ENCODE measurements around the gene ADAMTS16.

Gene ADAMTS16

DNA sequence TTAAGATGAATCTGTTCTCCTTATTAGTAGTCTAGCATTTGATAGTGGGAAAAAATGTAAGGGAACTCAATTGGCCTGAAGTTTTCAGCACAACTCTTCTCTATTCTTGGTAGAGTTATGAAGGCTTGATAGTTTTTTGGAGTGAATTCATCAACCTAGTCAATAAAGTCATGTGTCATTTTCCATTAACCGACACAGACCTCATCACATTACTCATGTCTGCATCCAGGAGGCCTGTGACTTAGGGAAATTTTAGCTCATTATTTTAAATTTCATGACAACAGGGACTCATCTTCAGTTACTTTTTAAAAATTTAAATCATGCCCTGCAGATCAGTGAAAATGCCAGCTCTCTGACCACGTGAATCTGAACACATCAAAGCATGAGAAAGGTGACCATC is 63.3 kb downstream of the ADAMTS16 start:
- H3K27ac ChIP-seq (ENCODE audit: low read depth, low read length), result no peak overlapping the region
- no peak overlapping the region for H3K9ac ChIP-seq (ENCODE audit: low read length)
- H3K4me3 ChIP-seq (ENCODE audit: low read depth, low read length), result no peak overlapping the region
- H3K9me3 ChIP-seq (ENCODE audit: control insufficient read depth, insufficient read depth, low read depth, low read length), result no peaks in the 10 kb centered on the region
- no peaks in the 10 kb centered on the region for H3K27me3 ChIP-seq (ENCODE audit: control insufficient read depth, insufficient read depth, low read length)
- peaks cover 20% of the 10 kb centered on the region for H3K36me3 ChIP-seq (ENCODE audit: control insufficient read depth, insufficient read depth, low read length)
- peaks cover 16% of the 10 kb centered on the region for H3K4me1 ChIP-seq (ENCODE audit: control insufficient read depth, insufficient read depth, low read length)

DNA sequence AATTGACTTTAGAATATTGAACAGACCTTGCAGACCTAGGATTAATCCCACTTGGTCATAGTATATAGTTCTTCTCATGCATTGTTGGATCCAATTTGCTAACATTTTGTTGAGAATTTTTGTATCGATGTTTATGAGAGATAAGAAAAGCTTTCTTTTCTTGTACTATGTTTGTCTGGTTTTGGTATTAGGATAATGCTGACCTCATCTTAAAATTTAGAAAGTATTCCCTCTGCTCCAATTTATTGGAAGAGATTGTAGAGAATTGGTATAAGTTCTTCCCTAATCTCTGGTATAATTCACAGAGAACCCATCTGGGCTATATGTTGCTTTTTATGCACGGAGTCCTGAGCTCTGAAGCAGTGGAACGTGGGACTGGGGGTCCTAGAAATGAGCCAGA is 67.7 kb downstream of the ADAMTS16 start:
- Histone ChIP-seq H3K9ac (ENCODE audit: low read length) (no peak overlapping the region), H3K27me3 (ENCODE audit: control insufficient read depth, insufficient read depth, low read length) (no peaks in the 10 kb centered on the region), H3K4me3 (ENCODE audit: low read depth, low read length) (no peak overlapping the region)

GRCh38 chr5:5209089-5209488 is 69.0 kb downstream of the ADAMTS16 start:
- H3K27ac ChIP-seq (ENCODE audit: low read depth, low read length), result no peak overlapping the region
- H3K4me3 ChIP-seq (ENCODE audit: low read depth, low read length), result no peak overlapping the region
- no peaks in the 10 kb centered on the region for H3K9me3 ChIP-seq (ENCODE audit: control insufficient read depth, insufficient read depth, low read depth, low read length)
- no peaks in the 10 kb centered on the region for H3K4me1 ChIP-seq (ENCODE audit: control insufficient read depth, insufficient read depth, low read length)
- no peaks in the 10 kb centered on the region for H3K27me3 ChIP-seq (ENCODE audit: control insufficient read depth, insufficient read depth, low read length)
- H3K9ac ChIP-seq (ENCODE audit: low read length), result no peak overlapping the region
- H3K36me3 ChIP-seq (ENCODE audit: control insufficient read depth, insufficient read depth, low read length), result peaks cover 7% of the 10 kb centered on the region

More for the DNA sequence above, 67.7 kb downstream of the ADAMTS16 start:
- Histone ChIP-seq H3K9me3 (ENCODE audit: control insufficient read depth, insufficient read depth, low read depth, low read length) (no peaks in the 10 kb centered on the region), H3K27ac (ENCODE audit: low read depth, low read length) (no peak overlapping the region), H3K4me1 (ENCODE audit: control insufficient read depth, insufficient read depth, low read length) (no peaks in the 10 kb centered on the region), H3K36me3 (ENCODE audit: control insufficient read depth, insufficient read depth, low read length) (peaks cover 12% of the 10 kb centered on the region)

DNA sequence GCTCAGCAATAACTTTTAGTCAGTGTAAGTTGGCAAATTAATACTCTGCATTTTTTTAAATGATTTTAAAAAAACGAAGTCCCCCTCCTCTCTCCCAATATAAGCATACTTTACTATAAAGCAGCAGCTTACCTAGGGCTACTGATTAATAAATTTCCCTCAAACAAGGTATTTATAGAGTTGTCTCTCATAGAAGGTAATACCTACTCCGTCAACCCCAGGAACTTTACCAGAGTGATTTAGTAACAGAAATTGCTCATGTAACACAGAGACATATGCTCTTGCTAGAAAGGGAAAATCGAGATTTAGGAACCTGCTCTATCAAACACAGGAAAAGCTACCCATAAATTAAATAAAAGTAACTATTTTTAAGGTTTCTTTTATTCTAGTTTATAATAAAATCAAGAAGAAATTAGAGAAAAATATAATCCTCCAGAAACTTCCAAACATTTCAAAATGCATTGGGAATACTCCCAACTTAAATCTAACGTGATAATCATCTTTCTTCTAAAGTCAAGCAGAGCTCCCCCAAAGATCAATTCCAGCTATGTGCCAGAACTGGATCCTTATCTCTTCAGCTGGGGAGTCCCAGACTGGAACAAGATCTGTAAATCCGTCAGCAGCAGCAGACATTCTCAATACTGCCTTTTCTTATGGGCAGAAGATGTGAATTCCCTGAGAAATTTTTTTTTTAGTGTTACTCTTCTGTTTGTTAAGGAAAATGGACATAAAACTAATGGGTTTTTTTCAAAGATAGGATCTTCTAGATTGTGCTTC is 69.6 kb downstream of the ADAMTS16 start:
- H3K36me3 ChIP-seq (ENCODE audit: control insufficient read depth, insufficient read depth, low read length), result peaks cover 4% of the 10 kb centered on the region
- H3K27ac ChIP-seq (ENCODE audit: low read depth, low read length), result no peak overlapping the region
- H3K9ac ChIP-seq (ENCODE audit: low read length), result no peak overlapping the region
- no peaks in the 10 kb centered on the region for H3K9me3 ChIP-seq (ENCODE audit: control insufficient read depth, insufficient read depth, low read depth, low read length)
- H3K27me3 ChIP-seq (ENCODE audit: control insufficient read depth, insufficient read depth, low read length), result no peaks in the 10 kb centered on the region
- no peak overlapping the region for H3K4me3 ChIP-seq (ENCODE audit: low read depth, low read length)
- H3K4me1 ChIP-seq (ENCODE audit: control insufficient read depth, insufficient read depth, low read length), result no peaks in the 10 kb centered on the region

- Histone ChIP-seq H3K9me3 (ENCODE audit: control insufficient read depth, insufficient read depth, low read depth, low read length) (no peaks in the 10 kb centered on the region), H3K4me3 (ENCODE audit: low read depth, low read length) (no peak overlapping the region), H3K9ac (ENCODE audit: low read length) (no peak overlapping the region), H3K27ac (ENCODE audit: low read depth, low read length) (no peak overlapping the region), H3K4me1 (ENCODE audit: control insufficient read depth, insufficient read depth, low read length) (no peaks in the 10 kb centered on the region), H3K36me3 (ENCODE audit: control insufficient read depth, insufficient read depth, low read length) (0 out of 2 replicates have a peak, but pooled peaks cover 2% of the 10 kb centered on the region), H3K27me3 (ENCODE audit: control insufficient read depth, insufficient read depth, low read length) (no peaks in the 10 kb centered on the region)
Measured at GRCh38 chr5:5217371-5217770, 77.2 kb downstream of the ADAMTS16 start.

- no peak overlapping the region for H3K4me3 ChIP-seq (ENCODE audit: low read depth, low read length)
- no peaks in the 10 kb centered on the region for H3K27me3 ChIP-seq (ENCODE audit: control insufficient read depth, insufficient read depth, low read length)
- no peak overlapping the region for H3K27ac ChIP-seq (ENCODE audit: low read depth, low read length)
- H3K9ac ChIP-seq (ENCODE audit: low read length), result no peak overlapping the region
- no peaks in the 10 kb centered on the region for H3K9me3 ChIP-seq (ENCODE audit: control insufficient read depth, insufficient read depth, low read depth, low read length)
- peaks cover 9% of the 10 kb centered on the region for H3K36me3 ChIP-seq (ENCODE audit: control insufficient read depth, insufficient read depth, low read length)
- no peaks in the 10 kb centered on the region for H3K4me1 ChIP-seq (ENCODE audit: control insufficient read depth, insufficient read depth, low read length)
Measured at GRCh38 chr5:5218396-5218795, 78.3 kb downstream of the ADAMTS16 start.

- no peaks in the 10 kb centered on the region for H3K9me3 ChIP-seq (ENCODE audit: control insufficient read depth, insufficient read depth, low read depth, low read length)
- no peaks in the 10 kb centered on the region for H3K27me3 ChIP-seq (ENCODE audit: control insufficient read depth, insufficient read depth, low read length)
- H3K27ac ChIP-seq (ENCODE audit: low read depth, low read length), result no peak overlapping the region
- H3K4me3 ChIP-seq (ENCODE audit: low read depth, low read length), result no peak overlapping the region
- H3K4me1 ChIP-seq (ENCODE audit: control insufficient read depth, insufficient read depth, low read length), result no peaks in the 10 kb centered on the region
- peaks cover 9% of the 10 kb centered on the region for H3K36me3 ChIP-seq (ENCODE audit: control insufficient read depth, insufficient read depth, low read length)
- H3K9ac ChIP-seq (ENCODE audit: low read length), result no peak overlapping the region
Measured at GRCh38 chr5:5219541-5219940, 79.4 kb downstream of the ADAMTS16 start.

DNA sequence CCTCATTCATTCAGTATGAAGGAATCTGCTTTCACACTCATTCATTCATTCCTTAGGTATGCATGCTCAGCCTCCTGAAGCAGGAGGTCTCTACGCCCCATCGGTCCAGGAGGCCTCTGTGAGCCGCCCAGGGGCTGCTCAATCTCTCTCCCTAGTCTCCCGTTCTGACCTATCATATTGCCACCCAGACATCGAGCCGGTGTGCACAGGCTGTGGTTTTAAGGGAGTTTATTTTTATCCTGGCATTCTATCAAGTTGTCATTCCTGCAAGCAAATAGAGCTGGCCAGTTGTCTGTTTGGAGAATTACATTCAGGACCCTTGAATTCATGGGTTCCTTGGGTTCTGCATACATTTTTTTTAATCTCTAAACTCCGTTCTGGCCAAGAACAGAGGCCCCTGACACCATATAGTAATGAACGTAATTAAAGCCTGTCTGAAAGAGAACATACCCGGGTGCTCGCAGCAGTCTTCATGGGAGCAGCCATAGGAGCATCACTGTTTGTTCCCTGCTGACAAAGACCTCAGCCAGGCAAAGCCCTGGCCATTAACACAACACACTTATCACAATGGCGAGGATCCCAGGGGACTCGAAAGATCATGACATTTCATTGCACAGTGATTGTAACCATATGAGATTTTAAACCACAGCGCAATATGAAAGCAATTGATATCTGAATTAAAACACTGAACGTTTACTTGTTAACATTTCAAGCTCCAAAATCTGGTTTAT is 80.9 kb downstream of the ADAMTS16 start:
- H3K4me3 ChIP-seq (ENCODE audit: low read depth, low read length), result no peak overlapping the region
- no peak overlapping the region for H3K27ac ChIP-seq (ENCODE audit: low read depth, low read length)
- no peaks in the 10 kb centered on the region for H3K9me3 ChIP-seq (ENCODE audit: control insufficient read depth, insufficient read depth, low read depth, low read length)
- no peaks in the 10 kb centered on the region for H3K27me3 ChIP-seq (ENCODE audit: control insufficient read depth, insufficient read depth, low read length)
- H3K9ac ChIP-seq (ENCODE audit: low read length), result no peak overlapping the region
- peaks cover 9% of the 10 kb centered on the region for H3K36me3 ChIP-seq (ENCODE audit: control insufficient read depth, insufficient read depth, low read length)
- H3K4me1 ChIP-seq (ENCODE audit: control insufficient read depth, insufficient read depth, low read length), result no peaks in the 10 kb centered on the region

DNA sequence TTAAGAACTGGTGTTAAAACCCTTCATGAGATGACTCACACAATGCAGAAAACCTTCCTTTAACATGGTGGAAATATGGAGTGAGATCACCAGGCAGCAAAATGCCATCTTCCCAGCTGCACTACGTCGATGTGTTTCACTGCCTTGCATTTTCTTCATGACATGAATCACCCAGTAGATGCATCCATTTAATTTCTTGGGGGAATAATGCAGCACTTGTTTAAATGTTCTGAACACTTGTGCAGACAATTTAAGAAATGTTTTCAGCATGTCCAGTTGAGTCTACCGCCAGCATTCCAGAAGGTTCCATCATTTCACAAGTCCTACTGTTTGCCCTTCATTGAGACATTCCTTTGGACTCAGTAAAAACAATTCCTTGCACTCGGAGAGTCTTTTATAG is 81.6 kb downstream of the ADAMTS16 start:
- Histone ChIP-seq H3K4me1 (ENCODE audit: control insufficient read depth, insufficient read depth, low read length) (no peaks in the 10 kb centered on the region), H3K27ac (ENCODE audit: low read depth, low read length) (no peak overlapping the region), H3K36me3 (ENCODE audit: control insufficient read depth, insufficient read depth, low read length) (peaks cover 9% of the 10 kb centered on the region), H3K9ac (ENCODE audit: low read length) (no peak overlapping the region), H3K9me3 (ENCODE audit: control insufficient read depth, insufficient read depth, low read depth, low read length) (no peaks in the 10 kb centered on the region), H3K4me3 (ENCODE audit: low read depth, low read length) (no peak overlapping the region), H3K27me3 (ENCODE audit: control insufficient read depth, insufficient read depth, low read length) (no peaks in the 10 kb centered on the region)

GRCh38 chr5:5231576-5231975 is 91.4 kb downstream of the ADAMTS16 start:
- Histone ChIP-seq H3K27ac (ENCODE audit: low read depth, low read length) (no peak overlapping the region), H3K36me3 (ENCODE audit: control insufficient read depth, insufficient read depth, low read length) (no peaks in the 10 kb centered on the region; the same call in 1 of the 2 replicates), H3K4me3 (ENCODE audit: low read depth, low read length) (no peak overlapping the region), H3K27me3 (ENCODE audit: control insufficient read depth, insufficient read depth, low read length) (no peaks in the 10 kb centered on the region), H3K9me3 (ENCODE audit: control insufficient read depth, insufficient read depth, low read depth, low read length) (0 out of 2 replicates have a peak, but pooled peaks cover 2% of the 10 kb centered on the region), H3K9ac (ENCODE audit: low read length) (no peak overlapping the region), H3K4me1 (ENCODE audit: control insufficient read depth, insufficient read depth, low read length) (no peaks in the 10 kb centered on the region)

DNA sequence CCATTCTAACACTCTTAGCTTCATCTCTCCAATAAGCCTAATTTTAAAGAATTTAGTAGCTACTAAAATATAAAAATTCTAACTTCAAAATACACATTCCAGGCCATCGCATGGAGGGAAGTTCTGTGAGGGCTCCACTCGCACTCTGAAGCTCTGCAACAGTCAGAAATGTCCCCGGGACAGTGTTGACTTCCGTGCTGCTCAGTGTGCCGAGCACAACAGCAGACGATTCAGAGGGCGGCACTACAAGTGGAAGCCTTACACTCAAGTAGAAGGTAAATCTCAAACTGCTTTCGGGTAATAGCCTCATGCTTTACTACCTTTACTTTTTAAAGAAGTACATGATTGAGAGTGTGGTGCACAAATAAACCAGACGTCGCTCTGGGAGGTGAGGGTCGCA is 94.8 kb downstream of the ADAMTS16 start:
- Histone ChIP-seq H3K27me3 (ENCODE audit: control insufficient read depth, insufficient read depth, low read length) (no peaks in the 10 kb centered on the region), H3K9me3 (ENCODE audit: control insufficient read depth, insufficient read depth, low read depth, low read length) (no peaks in the 10 kb centered on the region), H3K4me3 (ENCODE audit: low read depth, low read length) (no peak overlapping the region), H3K27ac (ENCODE audit: low read depth, low read length) (no peak overlapping the region), H3K9ac (ENCODE audit: low read length) (no peak overlapping the region), H3K4me1 (ENCODE audit: control insufficient read depth, insufficient read depth, low read length) (no peaks in the 10 kb centered on the region), H3K36me3 (ENCODE audit: control insufficient read depth, insufficient read depth, low read length) (peaks cover 16% of the 10 kb centered on the region)
